Heart left ventricle (tissue), 16 donors: ENCODE measurements around the gene ERF. TPM values are rescaled to one million over a fixed set of nuclear protein-coding genes. Genes with fewer than 3 reads are reported as not detected.

Experiments used
- ATAC-seq, 4 donors: fragments of 200-7000 bp; cut with Tn5 transposase; one replicate each; pipeline ENCODE4 v1.9.1; 2020 to 2022; ENCODE audit warnings: moderate library complexity in 4 of 4, mild to moderate bottlenecking in 3 of 4, moderate number of reproducible peaks in 1 of 4
- DNase-seq, 5 donors: peaks; one replicate each; pipeline ENCODE4 v3.0.0-alpha.2; 2020
- H3K27ac ChIP-seq, 12 donors: fragments of 200-600 bp; sonication (generic) in 4 of 12; one replicate each; pipeline versions ENCODE4 v1.5.0 to v1.8.0; 2016 to 2022; ENCODE audit warnings: mild to moderate bottlenecking in 2 of 12
- H3K27me3 ChIP-seq, 9 donors: fragments of 200-600 bp; sonication (generic) in 2 of 9; one replicate each; pipeline versions ENCODE4 v1.5.1 to v1.8.0; 2016 to 2022; ENCODE audit warnings: mild to moderate bottlenecking in 3 of 9
- H3K36me3 ChIP-seq, 9 donors: fragments of 200-600 bp; sonication (generic) in 2 of 9; one replicate each; pipeline versions ENCODE4 v1.5.0 to v1.8.0; 2018 to 2022; ENCODE audit warnings: mild to moderate bottlenecking in 2 of 9
- H3K4me1 ChIP-seq, 12 donors: fragments of 200-600 bp; sonication (generic) in 4 of 12; one replicate each; pipeline versions ENCODE4 v1.5.0 to v1.8.0; 2016 to 2022; ENCODE audit warnings: mild to moderate bottlenecking in 3 of 12
- H3K4me3 ChIP-seq, 12 donors: fragments of 200-600 bp; sonication (generic) in 4 of 12; one replicate each; pipeline versions ENCODE4 v1.5.0 to v1.8.0; 2017 to 2022; ENCODE audit warnings: mild to moderate bottlenecking in 9 of 12, moderate library complexity in 4 of 12
- H3K9me3 ChIP-seq, 12 donors: fragments of 200-600 bp; sonication (generic) in 4 of 12; one replicate each; pipeline versions ENCODE4 v1.5.0 to v1.8.0; 2016 to 2022; ENCODE audit warnings: mild to moderate bottlenecking in 1 of 12
- POLR2A ChIP-seq, 2 donors: fragments of 450-650 bp; IDR thresholded peaks; one replicate each; pipeline ENCODE4 v1.6.1; 2017; ENCODE audit warnings: antibody characterized with exemption in 2 of 2, mild to moderate bottlenecking in 2 of 2, moderate library complexity in 2 of 2
- WGBS, 4 donors: extraction: QIAGEN DNeasy Blood & Tissue Kit in 2 of 4; methylation state at CpG; one replicate each; pipeline versions ENCODE4 v1.1.5 to v1.1.7; 2013 to 2018; 5-methylcytosine and 5-hydroxymethylcytosine counted together
- intact Hi-C, 10 donors: fragments of 100-400 bp; cut with DNase I; formaldehyde crosslinking; loops; one replicate each; pipeline versions ENCODE4 v1.11.1 to v1.14.2; 2022
- polyA plus RNA-seq, 2 donors: library from polyadenylated mRNA; stranded (reverse); fragments of 200-250 nt; gene quantifications; one replicate each; pipeline ENCODE4 v1.2.3, GENCODE V29; 2013
- total RNA-seq, 9 donors: library from RNA; depleted of rRNA in 2 of 9; stranded (reverse); fragments of >200 nt in 2 of 9; fragmentation: NEBNext Ultra II Directional in 3 of 9; extraction: Animal tissue kit (Norgen Biotek cat#: 25700) in 3 of 9; gene quantifications; one replicate each; pipeline versions ENCODE4 v1.1.0 to v1.2.4, GENCODE V29; 2016 to 2023
- TF ChIP-seq, protein P1 (sequence below), 12 donors: fragments of 200-600 bp; sonication (generic) in 4 of 12; IDR thresholded peaks; one replicate each; pipeline versions ENCODE4 v1.5.0 to v1.8.0; 2018 to 2022; ENCODE audit warnings: antibody characterized with exemption in 12 of 12, mild to moderate bottlenecking in 5 of 12
- donor health status: ischemic (EF 13 %, LVEDD 7.1; RV severe dilation, severe dysfunction).
- donor health status: healthy with polysubstance abuse.
- donor health status: DM: no; HTN: yes; CAD: no.
- donor health status: DM: no; HTN: no; CAD: no.
- donor health status: ischemic (EF 25% LVEDD 6.9; RV normal size, moderate dysfunction).
- donor health status: ischemic (EF 25% LVEDD 5.7; RV mildly dilated, moderate dysfunction).
- donor health status: healthy.
- donor health status: DM: yes; HTN: yes; CAD: no.
- donor health status: ischemic (EF 35%, LVEDD 5.7; RV mildly dilated, moderate dysfunction).
- donor health status: nonischemic (EF 11% LVEDD 7.7; RV severe dilation, severe dysfunction).
- donor health status: DM: yes; HTN: yes; CAD: no.
- donor health status: PGD.
- donor health status: ischemic (EF 29% LVEDD 5.4; RV normal size, mild dysfunction).
- donor health status: nonischemic (EF 23%, LVEDD 6.1; RV moderate dilation, normal function).

The ERF gene
- total and polyA plus RNA-seq, 11 donors, result 26.1 to 49.7 (median 35.5) TPM

DNA sequence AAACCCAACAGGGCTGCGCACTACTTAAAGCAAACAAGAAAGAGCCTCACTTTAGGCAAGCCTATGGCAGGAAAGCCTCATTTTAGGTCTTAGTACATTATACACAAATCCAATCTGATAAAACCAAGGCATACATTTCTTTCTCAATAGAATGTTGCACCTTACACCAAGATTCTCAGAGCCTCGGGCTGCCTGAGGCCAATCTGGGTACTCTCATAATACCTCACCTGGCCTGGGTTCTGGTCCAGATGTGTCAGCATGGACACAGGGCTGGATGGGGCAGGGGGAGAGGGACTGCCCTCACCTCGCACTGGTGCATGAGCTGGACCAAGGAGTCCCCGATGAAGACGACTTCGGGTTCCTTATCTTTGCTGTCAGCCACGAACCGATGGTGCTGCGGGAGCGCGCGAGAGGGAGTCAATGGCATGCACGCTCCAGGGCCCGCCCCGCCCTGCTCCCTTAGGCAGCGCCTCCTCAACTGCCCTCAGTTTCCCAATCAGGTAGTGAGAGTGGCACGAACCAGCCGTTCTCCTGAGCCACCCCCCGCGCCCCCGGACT, 46.8 kb upstream of the ERF start, which contains the start of gene PRR19:
PRR19 (plus strand) TSS at position 487 of the 558 bp plus-strand sequence. CDS start 7,453 bp downstream, outside the sequence.
- intact Hi-C loops, result no loop called here
- no peaks in the 10 kb centered on the region for H3K9me3 ChIP-seq
- ATAC-seq (peak in 2 of 4 donors; percentile 10 to 23), DNase-seq (peak in 1 of 5 donors; percentile 69)
- H3K27me3 ChIP-seq, result no peaks in the 10 kb centered on the region
- H3K4me1 ChIP-seq, result peaks cover 0 to 21% (median 10%) of the 10 kb centered on the region in 12 donors
- TF ChIP-seq, protein P1, sequence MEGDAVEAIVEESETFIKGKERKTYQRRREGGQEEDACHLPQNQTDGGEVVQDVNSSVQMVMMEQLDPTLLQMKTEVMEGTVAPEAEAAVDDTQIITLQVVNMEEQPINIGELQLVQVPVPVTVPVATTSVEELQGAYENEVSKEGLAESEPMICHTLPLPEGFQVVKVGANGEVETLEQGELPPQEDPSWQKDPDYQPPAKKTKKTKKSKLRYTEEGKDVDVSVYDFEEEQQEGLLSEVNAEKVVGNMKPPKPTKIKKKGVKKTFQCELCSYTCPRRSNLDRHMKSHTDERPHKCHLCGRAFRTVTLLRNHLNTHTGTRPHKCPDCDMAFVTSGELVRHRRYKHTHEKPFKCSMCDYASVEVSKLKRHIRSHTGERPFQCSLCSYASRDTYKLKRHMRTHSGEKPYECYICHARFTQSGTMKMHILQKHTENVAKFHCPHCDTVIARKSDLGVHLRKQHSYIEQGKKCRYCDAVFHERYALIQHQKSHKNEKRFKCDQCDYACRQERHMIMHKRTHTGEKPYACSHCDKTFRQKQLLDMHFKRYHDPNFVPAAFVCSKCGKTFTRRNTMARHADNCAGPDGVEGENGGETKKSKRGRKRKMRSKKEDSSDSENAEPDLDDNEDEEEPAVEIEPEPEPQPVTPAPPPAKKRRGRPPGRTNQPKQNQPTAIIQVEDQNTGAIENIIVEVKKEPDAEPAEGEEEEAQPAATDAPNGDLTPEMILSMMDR (IDR thresholded peaks at IDR 0.05), result no peak
- no peak for TF ChIP-seq POLR2A (IDR thresholded peaks at IDR 0.05)
- peak within 1 kb of the TSS; percentile 33 to 74 (median 58) for H3K4me3 ChIP-seq
- H3K36me3 ChIP-seq, result no peaks in the 10 kb centered on the region
- peak within 1 kb of the TSS in 8 of 12 donors; percentile 8 to 71 (median 30) for H3K27ac ChIP-seq
- 8 to 21% (median 9%) methylated on average over 6 to 21 of the region's 21 CpGs for WGBS, 4 donors

DNA sequence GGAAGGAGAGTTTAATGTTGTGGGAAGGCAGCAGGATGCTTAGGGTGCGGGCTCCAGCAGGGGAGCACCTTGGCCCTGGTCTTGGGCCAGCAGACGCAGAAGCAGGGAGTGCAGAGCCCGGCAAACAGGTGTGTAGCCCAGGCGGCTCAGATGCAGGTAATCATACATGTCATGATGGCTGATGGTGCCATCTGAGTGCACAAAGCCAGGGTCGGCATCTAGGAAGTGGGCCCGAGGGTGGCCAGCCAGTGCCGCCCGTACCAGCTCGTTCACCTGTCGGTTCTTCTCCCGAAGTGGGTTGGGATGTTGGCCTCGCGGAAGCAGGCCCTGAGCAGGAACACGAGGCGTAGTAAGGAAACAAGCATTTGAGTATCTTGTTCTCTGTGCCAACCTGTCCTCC, 42.1 kb upstream of the ERF start:
- Histone ChIP-seq H3K27me3 (no peaks in the 10 kb centered on the region), H3K4me1 (peaks cover 0 to 8% (median 5%) of the 10 kb centered on the region in 12 donors), H3K27ac (no peak overlapping the region), H3K4me3 (no peak overlapping the region), H3K36me3 (peaks cover 0 to 39% (median 30%) of the 10 kb centered on the region in 9 donors), H3K9me3 (no peaks in the 10 kb centered on the region)
- DNase-seq, result no peak
- no peak for ATAC-seq
- intact Hi-C loops, result loop anchor here in 2 of 10 donors (5.0 to 10.0 kb wide), 3 partner anchors 50 to 165 kb away; partner anchors contain the start of gene POU2F2 (in 2 of the 2)
- WGBS, 4 donors, result 90 to 94% (median 93%) methylated on average over 13 to 15 of the region's 15 CpGs
- no peak for TF ChIP-seq POLR2A (IDR thresholded peaks at IDR 0.05)
- TF ChIP-seq, protein P1 (IDR thresholded peaks at IDR 0.05), result no peak

DNA sequence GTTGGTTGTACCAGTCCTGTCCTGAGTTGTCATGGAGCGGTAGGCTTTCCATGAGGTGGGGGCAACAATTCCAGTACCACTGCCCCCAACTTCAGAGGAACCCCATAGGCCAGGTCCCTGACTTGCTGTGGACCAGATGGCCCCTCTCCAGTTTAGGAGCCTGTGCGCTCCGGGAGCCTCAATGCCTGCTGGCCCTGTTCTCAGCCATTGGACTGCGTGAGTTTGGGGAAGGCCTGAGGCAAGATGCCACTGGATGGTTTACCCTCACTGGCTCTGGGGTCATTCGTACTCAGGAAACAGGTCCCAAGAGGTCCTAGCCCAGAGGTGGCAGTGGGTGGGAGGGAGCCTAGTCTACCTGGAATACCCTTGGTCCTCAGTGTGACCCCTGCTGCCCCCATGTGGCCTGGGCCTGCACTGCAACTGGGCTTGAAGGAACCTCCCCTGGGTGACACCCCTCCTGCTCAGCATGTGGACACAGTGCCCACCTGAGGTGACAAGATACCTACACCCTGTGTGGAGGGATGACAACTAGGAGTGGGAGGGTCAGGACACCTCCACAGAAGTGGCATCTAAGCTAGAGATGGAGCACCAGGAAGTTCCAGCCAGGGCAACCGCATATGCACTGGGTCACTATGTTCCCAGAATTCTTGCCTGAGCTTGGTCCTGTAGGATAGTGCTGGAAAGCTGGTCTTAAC, 41.0 kb upstream of the ERF start:
- no peak for TF ChIP-seq POLR2A (IDR thresholded peaks at IDR 0.05)
- TF ChIP-seq, protein P1 (IDR thresholded peaks at IDR 0.05), result peak; percentile 89 to 97 (median 94)
- DNase-seq (peak; percentile 76 to 90 (median 82)), ATAC-seq (peak; percentile 42 to 84 (median 77))
- WGBS, 4 donors, result 64 to 98% (median 79%) methylated on average over 3 to 6 of the region's 6 CpGs
- Histone ChIP-seq H3K36me3 (peaks cover 0 to 49% (median 41%) of the 10 kb centered on the region in 9 donors), H3K27me3 (no peaks in the 10 kb centered on the region), H3K9me3 (no peaks in the 10 kb centered on the region), H3K4me3 (no peak overlapping the region), H3K4me1 (no peaks in the 10 kb centered on the region), H3K27ac (no peak overlapping the region)
- intact Hi-C loops, result loop anchor here in 3 of 10 donors (1.0 to 10.0 kb wide), 4 partner anchors 49 to 164 kb away; partner anchors contain the start of gene POU2F2 (in 2 of the 3)

DNA sequence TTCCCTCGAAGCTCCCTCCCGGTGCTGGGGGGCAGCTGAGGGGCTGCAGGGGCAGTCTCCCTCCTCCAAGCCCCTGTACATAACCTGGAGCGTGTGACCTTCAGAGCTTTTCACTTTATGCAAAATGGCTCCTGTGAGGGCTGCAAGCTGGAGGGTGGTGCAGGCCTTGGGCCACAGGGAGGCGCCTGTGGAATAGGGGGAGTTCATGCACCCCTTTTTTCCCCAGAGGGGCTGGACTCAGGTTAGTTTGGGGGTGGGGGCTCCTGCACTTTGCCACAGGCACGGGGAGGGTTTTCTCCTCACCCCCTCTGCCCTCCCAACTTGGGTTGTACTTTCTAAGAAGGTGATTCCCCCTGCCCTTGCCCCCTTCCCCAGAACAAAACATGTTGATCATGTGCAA, 40.4 kb upstream of the ERF start:
- no peak for TF ChIP-seq POLR2A (IDR thresholded peaks at IDR 0.05)
- TF ChIP-seq, protein P1 (IDR thresholded peaks at IDR 0.05), result no peak

More for the DNA sequence above, 40.4 kb upstream of the ERF start:
- Histone ChIP-seq H3K27ac (no peak overlapping the region), H3K4me1 (no peaks in the 10 kb centered on the region), H3K36me3 (peaks cover 0 to 56% (median 47%) of the 10 kb centered on the region in 9 donors), H3K4me3 (no peak overlapping the region), H3K9me3 (no peaks in the 10 kb centered on the region), H3K27me3 (no peaks in the 10 kb centered on the region)
- DNase-seq (no peak), ATAC-seq (no peak)
- WGBS, 4 donors, result 71 to 80% (median 79%) methylated on average over 5 of the region's 5 CpGs
- intact Hi-C loops, result loop anchor here in 2 of 10 donors (5.0 to 10.0 kb wide), 3 partner anchors 48 to 163 kb away; partner anchors contain the start of gene POU2F2 (in 2 of the 2)
